Left ventricle myocardium inferior (tissue), 1 donor: ENCODE results near the gene MICOS13. TPM values are rescaled to one million over a fixed set of nuclear protein-coding genes. Genes with fewer than 3 reads are reported as not detected.

Source experiments
- DNase-seq: peaks from one replicate; pipeline ENCODE4 v3.0.0-alpha.2; 2020
- H3K27ac ChIP-seq: fragments of 200-600 bp; replicated peaks from 2 replicates; pipeline ENCODE4 v1.8.0; 2021
- H3K27me3 ChIP-seq: fragments of 200-600 bp; 2 replicates; pipeline ENCODE4 v1.8.0; 2021; ENCODE audit warnings: low read depth
- H3K36me3 ChIP-seq: fragments of 200-600 bp; 2 replicates; pipeline ENCODE4 v1.8.0; 2021
- H3K4me1 ChIP-seq: fragments of 200-600 bp; 2 replicates; pipeline ENCODE4 v1.8.0; 2021
- H3K4me3 ChIP-seq: fragments of 200-600 bp; 2 replicates; pipeline ENCODE4 v1.8.0; 2021; ENCODE audit warnings: mild to moderate bottlenecking, moderate library complexity
- H3K9me3 ChIP-seq: fragments of 200-600 bp; replicated peaks from 2 replicates; pipeline ENCODE4 v1.8.0; 2021
- CTCF ChIP-seq: fragments of 200-600 bp; IDR thresholded peaks from 2 replicates; pipeline ENCODE4 v1.8.0; 2021; ENCODE audit warnings: antibody characterized with exemption, mild to moderate bottlenecking, borderline replicate concordance
- intact Hi-C: fragments of 100-400 bp; cut with micrococcal nuclease; formaldehyde crosslinking; loops from one replicate; pipeline ENCODE4 v1.11.0; 2022
- total RNA-seq: library from RNA; stranded (reverse); fragmentation: NEBNext Ultra II Directional; extraction: Animal tissue kit (Norgen Biotek cat#: 25700); gene quantifications from one replicate; pipeline ENCODE4 v1.2.1, GENCODE V29; 2021
- donor health status: DM: no; HTN: yes; CAD: no; lungs with severe emphysema.

MICOS13 gene
- total RNA-seq, 1 donor from 2014 or later, result 155 TPM

GRCh38 chr19:5665781-5666513 is 14.4 kb downstream of the MICOS13 start:
- TF ChIP-seq CTCF, result no peak
- intact Hi-C loops, result no loop called here

GRCh38 chr19:5664515-5664914 is 15.8 kb downstream of the MICOS13 start:
- Histone ChIP-seq H3K36me3 (peaks cover 100% of the 10 kb centered on the region), H3K4me1 (no peaks in the 10 kb centered on the region), H3K27ac (no peak overlapping the region), H3K4me3 (no peak overlapping the region), H3K27me3 (no peaks in the 10 kb centered on the region), H3K9me3 (no peaks in the 10 kb centered on the region)
- intact Hi-C loops, result no loop called here
- no peak for DNase-seq
- TF ChIP-seq CTCF, result no peak

More at GRCh38 chr19:5665781-5666513, 14.4 kb downstream of the MICOS13 start:
- DNase-seq, result no peak
- Histone ChIP-seq H3K4me1 (no peaks in the 10 kb centered on the region), H3K27me3 (no peaks in the 10 kb centered on the region), H3K9me3 (no peaks in the 10 kb centered on the region), H3K27ac (no peak overlapping the region), H3K4me3 (no peak overlapping the region), H3K36me3 (peaks cover 92% of the 10 kb centered on the region)

- Histone ChIP-seq H3K4me3 (no peak overlapping the region), H3K9me3 (no peaks in the 10 kb centered on the region), H3K36me3 (peaks cover 100% of the 10 kb centered on the region), H3K27ac (no peak overlapping the region), H3K4me1 (no peaks in the 10 kb centered on the region), H3K27me3 (no peaks in the 10 kb centered on the region)
- no peak for DNase-seq
- TF ChIP-seq CTCF, result no peak
- intact Hi-C loops, result no loop called here
Observed at GRCh38 chr19:5663904-5664303, 16.4 kb downstream of the MICOS13 start.

- no peaks in the 10 kb centered on the region for H3K9me3 ChIP-seq
- TF ChIP-seq CTCF, result no peak
- H3K27ac ChIP-seq, result no peak overlapping the region
- no peaks in the 10 kb centered on the region for H3K27me3 ChIP-seq
- no peak overlapping the region for H3K4me3 ChIP-seq
- H3K36me3 ChIP-seq, result peaks cover 100% of the 10 kb centered on the region
- H3K4me1 ChIP-seq, result no peaks in the 10 kb centered on the region
- DNase-seq, result no peak
- intact Hi-C loops, result no loop called here
Observed at GRCh38 chr19:5661483-5661882, 18.8 kb downstream of the MICOS13 start.

- Histone ChIP-seq H3K27me3 (no peaks in the 10 kb centered on the region), H3K36me3 (peaks cover 100% of the 10 kb centered on the region), H3K4me1 (no peaks in the 10 kb centered on the region), H3K4me3 (no peak overlapping the region), H3K27ac (no peak overlapping the region), H3K9me3 (no peaks in the 10 kb centered on the region)
- no peak for TF ChIP-seq CTCF
- intact Hi-C loops, result no loop called here
- no peak for DNase-seq
Observed at GRCh38 chr19:5655412-5655811, 24.9 kb downstream of the MICOS13 start.
